ENCODE results near the gene NRCAM. TPM values are rescaled to one million over a fixed set of nuclear protein-coding genes. Genes with fewer than 3 reads are reported as not detected.

Gene NRCAM
- total and polyA plus RNA-seq, 2 donors (not counting 1 experiment from before 2014, with no cell fraction given): 0.75 to 4.6 TPM

- TF ChIP-seq CTCF (IDR thresholded peaks at IDR 0.05): no peak
- H3K9me3 ChIP-seq (ENCODE audit: control extremely low read depth in 1 of 3, control insufficient read depth in 2 of 3, insufficient read depth in 1 of 3, low read length in 2 of 3): no peaks in the 10 kb centered on the region
- H4K20me1 ChIP-seq (ENCODE audit: control insufficient read depth, insufficient read depth, low read length, poor library complexity, severe bottlenecking): no peaks in the 10 kb centered on the region
- H3K27ac Mint-ChIP-seq: no peak overlapping the region
- peaks cover 3% of the 10 kb centered on the region for H3K27me3 Mint-ChIP-seq
- no peaks in the 10 kb centered on the region for H3K79me2 ChIP-seq (ENCODE audit: control insufficient read depth, insufficient read depth, low read length)
- no peak for ATAC-seq (ENCODE audit: low read depth)
- no peaks in the 10 kb centered on the region for H3K9me3 Mint-ChIP-seq (ENCODE audit: insufficient read depth)
- no peak for DNase-seq
- no peak overlapping the region for H3K9ac ChIP-seq (ENCODE audit: low read length)
- CTCF ChIA-PET: no interaction called here
- H3K27me3 ChIP-seq (replicated peaks in 1 of 4; ENCODE audit: control extremely low read depth in 1 of 4, control insufficient read depth in 3 of 4, insufficient read depth in 4 of 4, low read length in 3 of 4): no peaks in the 10 kb centered on the region
- intact Hi-C loops (cut with micrococcal nuclease): no loop called here
- WGBS (ENCODE audit: insufficient coverage): no CpG with 5 or more reads among the region's 2 CpGs
- H3K4me2 ChIP-seq (replicated peaks; ENCODE audit: low read depth, low read length, poor library complexity, severe bottlenecking): no peak overlapping the region
- H3K4me1 ChIP-seq (ENCODE audit: control insufficient read depth in 2 of 2, insufficient read depth in 2 of 2, low read length in 2 of 2): no peaks in the 10 kb centered on the region
- no peak overlapping the region for H2AFZ ChIP-seq (ENCODE audit: insufficient read depth, low read depth, low read length, poor library complexity, severe bottlenecking)
- no peak overlapping the region for H3K4me3 Mint-ChIP-seq
- H3K27ac ChIP-seq (ENCODE audit: low read length in 2 of 2): no peak overlapping the region
- POLR2A ChIA-PET: no interaction called here
- H3K4me1 Mint-ChIP-seq: peaks cover 2% of the 10 kb centered on the region
- no peaks in the 10 kb centered on the region for H3K36me3 ChIP-seq (replicated peaks in 1 of 2; ENCODE audit: control extremely low read depth in 1 of 2, control insufficient read depth in 1 of 2, extremely low read depth in 1 of 2, insufficient read depth in 2 of 2, low read length in 1 of 2)
- H3K4me3 ChIP-seq (ENCODE audit: control extremely low read depth in 1 of 5, extremely low read depth in 1 of 5, insufficient read depth in 1 of 5, low read depth in 2 of 5, low read length in 4 of 5): no peak overlapping the region
Observed at GRCh38 chr7:108231221-108231620, 225.0 kb downstream of the NRCAM start.

GRCh38 chr7:108227366-108227765 is 228.9 kb downstream of the NRCAM start:
- no peak for ATAC-seq (ENCODE audit: low read depth)
- H3K79me2 ChIP-seq (ENCODE audit: control insufficient read depth, insufficient read depth, low read length): no peaks in the 10 kb centered on the region
- peaks cover 0 to 2% (median 0%) of the 10 kb centered on the region in 4 experiments for H3K27me3 ChIP-seq (replicated peaks in 1 of 4; ENCODE audit: control extremely low read depth in 1 of 4, control insufficient read depth in 3 of 4, insufficient read depth in 4 of 4, low read length in 3 of 4)
- TF ChIP-seq CTCF (IDR thresholded peaks at IDR 0.05): no peak
- no peak for TF ChIP-seq EZH2 (IDR thresholded peaks at IDR 0.05; ENCODE audit: borderline replicate concordance, insufficient read depth, low read depth, low read length, poor library complexity, severe bottlenecking)
- intact Hi-C loops (cut with micrococcal nuclease): no loop called here
- H3K27ac Mint-ChIP-seq: no peak overlapping the region
- H3K4me3 Mint-ChIP-seq: no peak overlapping the region
- ChIA-PET POLR2A (no interaction called here), CTCF (no interaction called here)
- no peak for DNase-seq
- no peak overlapping the region for H3K9ac ChIP-seq (ENCODE audit: low read length)
- no peak overlapping the region for H3K27ac ChIP-seq (ENCODE audit: low read length in 2 of 2)
- no peaks in the 10 kb centered on the region for H3K9me3 ChIP-seq (ENCODE audit: control extremely low read depth in 1 of 3, control insufficient read depth in 2 of 3, insufficient read depth in 1 of 3, low read length in 2 of 3)
- H3K4me1 ChIP-seq (ENCODE audit: control insufficient read depth in 2 of 2, insufficient read depth in 2 of 2, low read length in 2 of 2): no peaks in the 10 kb centered on the region
- H3K36me3 ChIP-seq (replicated peaks in 1 of 2; ENCODE audit: control extremely low read depth in 1 of 2, control insufficient read depth in 1 of 2, extremely low read depth in 1 of 2, insufficient read depth in 2 of 2, low read length in 1 of 2): no peaks in the 10 kb centered on the region
- H3K27me3 Mint-ChIP-seq: peaks cover 3% of the 10 kb centered on the region
- no peaks in the 10 kb centered on the region for H3K9me3 Mint-ChIP-seq (ENCODE audit: insufficient read depth)
- no peak overlapping the region for H3K4me2 ChIP-seq (replicated peaks; ENCODE audit: low read depth, low read length, poor library complexity, severe bottlenecking)
- no peaks in the 10 kb centered on the region for H3K4me1 Mint-ChIP-seq
- 100% methylated on average over 1 of the region's 3 CpGs for WGBS (ENCODE audit: insufficient coverage)
- no peaks in the 10 kb centered on the region for H4K20me1 ChIP-seq (ENCODE audit: control insufficient read depth, insufficient read depth, low read length, poor library complexity, severe bottlenecking)
- H3K4me3 ChIP-seq (ENCODE audit: control extremely low read depth in 1 of 5, extremely low read depth in 1 of 5, insufficient read depth in 1 of 5, low read depth in 2 of 5, low read length in 4 of 5): no peak overlapping the region
- H2AFZ ChIP-seq (ENCODE audit: insufficient read depth, low read depth, low read length, poor library complexity, severe bottlenecking): no peak overlapping the region

All from B cell (primary cell).